ENCODE measurements around the gene PRSS56. TPM values are rescaled to one million over a fixed set of nuclear protein-coding genes. Genes with fewer than 3 reads are reported as not detected.

PRSS56 gene
- total and polyA plus RNA-seq, 2 of the 13 experiments (the other 11 are each of a cell fraction or from before 2014, with no cell fraction given): not detected

GRCh38 chr2:232501794-232502390 lies 18.3 kb upstream of the PRSS56 start:
- peaks cover 11% of the 10 kb centered on the region for H3K4me1 ChIP-seq (ENCODE audit: insufficient read depth, low read length)
- intact Hi-C loops (cut with micrococcal nuclease; ENCODE audit: unreplicated experiment) (no loop called here), in situ Hi-C loops (cut with HindIII; ENCODE audit: extremely low pct_ligation_motif_present, low pct_unique_long_range_greater_than_20kb) (no loop called here)
- no peak for TF ChIP-seq ZBTB2 (CRISPR knock-in tag; IDR thresholded peaks at IDR 0.05; ENCODE audit: low read depth)
- TF ChIP-seq HOXA9 (CRISPR knock-in tag; IDR thresholded peaks at IDR 0.05; ENCODE audit: borderline replicate concordance): no peak
- TF ChIP-seq ZNF12 (CRISPR knock-in tag; IDR thresholded peaks at IDR 0.05): no peak
- no peak for TF ChIP-seq KDM3A (CRISPR knock-in tag; IDR thresholded peaks at IDR 0.05; ENCODE audit: low read depth)
- TF ChIP-seq HNF1A (IDR thresholded peaks at IDR 0.05; ENCODE audit: low read depth): no peak
- TF ChIP-seq HNF1A (CRISPR knock-in tag; IDR thresholded peaks at IDR 0.05; ENCODE audit: borderline replicate concordance): no peak
- no peak for TF ChIP-seq MYNN (CRISPR knock-in tag; IDR thresholded peaks at IDR 0.05; ENCODE audit: low read depth)
- no peak for TF ChIP-seq ZNF740 (CRISPR knock-in tag; IDR thresholded peaks at IDR 0.05)
- no peak for TF ChIP-seq ZNF879 (CRISPR knock-in tag; IDR thresholded peaks at IDR 0.05)
- no peak for TF ChIP-seq JUNB (CRISPR knock-in tag; IDR thresholded peaks at IDR 0.05; ENCODE audit: borderline replicate concordance)
- TF ChIP-seq ZFX (CRISPR knock-in tag; IDR thresholded peaks at IDR 0.05; ENCODE audit: low read depth): no peak
- ATAC-seq: no peak
- WGBS (ENCODE audit: low lambda C conversion rate): 42% methylated on average over 9 of the region's 10 CpGs
- no peak overlapping the region for H3K9ac ChIP-seq (ENCODE audit: insufficient read depth, low read depth, low read length)
- no peak for DNase-seq (ENCODE audit: low spot score)
- no peaks in the 10 kb centered on the region for H3K36me3 ChIP-seq (replicated peaks in 1 of 2; ENCODE audit: control insufficient read depth in 1 of 2, insufficient read depth in 2 of 2, low read length in 2 of 2)
- H3K4me2 ChIP-seq (ENCODE audit: low read depth, low read length): no peak overlapping the region
- H3K79me2 ChIP-seq (ENCODE audit: insufficient read depth, low read length): no peaks in the 10 kb centered on the region
- peaks cover 18 to 91% of the 10 kb centered on the region in 2 experiments for H3K27me3 ChIP-seq (ENCODE audit: control insufficient read depth in 1 of 2, insufficient read depth in 2 of 2, low read length in 2 of 2)
- no peak overlapping the region for H2AFZ ChIP-seq (ENCODE audit: low read length)
- CTCF ChIA-PET (ENCODE audit: low intra/inter-chr PET ratio, low total read pairs): no interaction called here
- H3K27ac ChIP-seq (ENCODE audit: extremely low read length, insufficient read depth, low read length): no peak overlapping the region
- POLR2A ChIA-PET: interaction anchor here (1.0 kb wide), 1 partner anchor 48 kb away, joined by 3 read pairs; the partner anchor contains the start of genes EIF4E2 and TIGD1
- no peak for FAIRE-seq
- H4K20me1 ChIP-seq (ENCODE audit: insufficient read depth, low read length): no peaks in the 10 kb centered on the region
- no peaks in the 10 kb centered on the region for H3K9me3 ChIP-seq (ENCODE audit: low read length)
- BruUV-seq (replicated peaks): no TSS peak
- H3K4me3 ChIP-seq (replicated peaks in 1 of 3; ENCODE audit: insufficient read depth in 1 of 3, low read depth in 2 of 3, low read length in 3 of 3): no peak overlapping the region

Measured in HepG2 (cell line).